GM18868 (cell line): ENCODE data around the gene POPDC2.

Experiments
- ATAC-seq: cut with Tn5 transposase; IDR thresholded peaks from one replicate; pipeline ENCODE4 v1.9.1; 2021; ENCODE audit warnings: mild to moderate bottlenecking, moderate library complexity; ENCODE audit not compliant: unreplicated experiment

Gene POPDC2

DNA sequence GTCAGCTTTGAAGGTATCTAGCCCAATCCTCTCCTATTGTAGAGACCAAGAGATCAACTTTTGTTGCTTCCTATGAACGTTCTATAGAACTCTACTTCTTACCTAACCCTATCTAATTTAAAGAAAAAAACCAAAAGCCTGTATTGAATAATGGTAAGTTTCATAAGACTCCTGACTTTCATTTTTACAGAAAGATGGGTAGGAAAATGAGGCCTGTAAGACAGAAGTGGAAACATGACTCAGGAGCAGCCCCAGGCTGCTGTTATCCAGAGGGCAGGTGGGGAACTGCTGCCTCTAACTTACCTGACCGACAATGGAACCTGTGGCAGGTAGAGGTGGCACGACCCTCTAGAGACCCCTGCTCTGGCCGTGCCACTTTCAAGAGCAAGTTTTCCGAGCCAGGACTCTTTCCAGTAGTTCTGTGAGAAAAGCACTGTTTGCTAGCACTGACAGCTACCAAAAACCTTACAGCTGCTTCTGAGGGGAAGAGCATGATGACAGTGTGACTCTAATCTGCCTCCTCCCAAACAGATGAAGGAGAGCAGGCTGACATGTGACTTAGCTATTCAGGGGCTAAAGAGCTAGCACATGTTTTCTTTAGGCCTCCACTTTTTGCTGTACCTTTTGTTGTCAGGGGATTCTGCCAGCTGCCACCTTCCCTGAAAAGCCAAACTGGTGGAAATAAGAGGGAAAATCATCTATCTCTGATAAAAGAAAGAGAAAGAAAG lies 17.5 kb downstream of the POPDC2 start:
- ATAC-seq, result no peak

DNA sequence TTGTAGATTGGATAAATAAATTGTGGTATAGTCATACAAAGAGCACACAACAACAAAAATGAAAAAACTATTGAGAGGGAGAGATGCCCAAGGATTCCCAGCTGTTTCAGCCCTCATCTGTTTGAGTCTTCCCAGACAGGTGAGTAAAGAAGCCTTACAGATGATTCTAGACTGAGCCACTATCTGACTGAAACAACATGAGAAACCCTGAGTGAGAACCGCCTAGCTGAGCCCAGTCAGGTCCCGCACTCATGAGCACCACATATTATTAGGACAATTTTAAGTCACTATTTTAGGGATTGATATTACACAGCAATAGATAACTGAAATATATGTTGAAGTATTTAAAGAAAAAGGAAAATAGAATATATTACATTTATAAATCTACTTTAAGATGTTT lies 19.0 kb downstream of the POPDC2 start:
- ATAC-seq, result no peak

DNA sequence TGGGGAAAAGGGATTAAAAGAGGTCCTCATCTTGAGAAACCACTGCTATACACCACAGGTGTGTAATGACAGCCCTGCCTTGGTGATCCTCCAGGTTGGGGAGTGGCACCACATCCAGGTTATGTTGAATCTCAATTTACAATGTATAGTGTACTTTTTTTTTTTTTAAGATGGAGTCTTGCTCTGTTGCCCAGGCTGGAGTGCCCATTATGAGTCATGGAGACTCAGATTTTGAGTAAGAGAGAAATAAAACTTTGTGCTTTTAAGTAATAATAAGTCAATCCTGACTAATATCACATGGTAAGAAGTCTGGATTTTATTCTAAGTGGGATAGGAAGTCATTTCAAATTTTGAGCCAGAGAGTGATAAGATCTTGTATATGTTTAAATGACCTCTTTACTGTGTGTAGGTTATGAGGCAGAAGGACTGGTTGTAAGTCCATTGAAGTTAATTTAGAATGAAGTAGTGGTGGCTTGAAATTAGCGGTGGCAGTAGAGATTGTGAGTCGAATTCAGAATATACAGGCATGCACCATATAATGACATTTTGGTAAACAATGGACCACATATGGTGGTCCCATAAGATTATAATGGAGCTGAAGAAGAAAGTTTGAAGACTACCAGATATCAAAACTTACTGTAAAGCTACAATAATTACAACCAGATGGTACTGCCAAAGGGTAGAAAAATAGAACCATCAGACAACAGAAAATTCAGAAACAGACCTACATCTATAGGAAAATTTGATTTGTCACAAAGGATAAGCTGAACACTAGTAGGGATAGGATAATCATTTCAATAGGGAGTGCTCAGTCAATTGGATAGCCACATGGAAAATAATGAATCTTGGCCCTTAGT lies 20.7 kb downstream of the POPDC2 start:
- ATAC-seq, result peak; percentile 16

DNA sequence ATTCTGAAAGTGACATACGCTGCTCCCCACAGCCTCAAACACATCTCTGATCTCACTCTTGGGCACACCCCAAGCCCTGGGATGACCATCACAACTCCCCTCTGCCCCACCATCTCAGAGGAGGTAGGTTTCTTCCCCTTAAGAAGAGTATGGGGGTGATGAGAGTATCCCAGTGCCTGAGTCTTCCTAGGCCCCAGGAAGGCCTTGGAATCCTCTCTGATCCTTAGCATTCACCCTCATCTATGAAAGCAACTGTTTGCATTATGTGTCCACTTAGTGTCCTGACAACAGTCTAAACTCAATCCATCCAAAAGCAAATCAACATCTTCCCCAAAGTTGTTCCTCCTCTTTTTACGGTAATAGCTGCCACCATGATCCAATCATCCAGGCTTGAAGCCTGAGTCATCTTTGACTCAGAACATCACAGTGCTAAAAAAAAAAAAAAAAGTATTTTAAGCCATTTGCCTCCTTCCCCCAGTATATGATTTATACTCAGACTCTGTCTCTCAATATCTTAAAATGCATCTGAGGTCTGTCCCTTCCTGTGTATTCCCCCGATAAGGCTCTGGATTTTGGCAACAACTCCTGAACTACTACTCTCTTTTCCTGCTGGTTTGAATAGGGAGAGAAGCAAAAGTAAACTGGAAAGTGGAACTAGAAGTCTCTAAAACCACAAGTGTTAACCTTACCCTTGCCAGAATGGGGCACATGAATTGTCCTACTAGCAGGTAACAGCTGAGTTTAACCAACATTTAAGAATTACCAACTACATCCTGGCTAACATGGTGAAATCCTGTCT lies 22.5 kb downstream of the POPDC2 start:
- ATAC-seq, result peak; percentile 40

DNA sequence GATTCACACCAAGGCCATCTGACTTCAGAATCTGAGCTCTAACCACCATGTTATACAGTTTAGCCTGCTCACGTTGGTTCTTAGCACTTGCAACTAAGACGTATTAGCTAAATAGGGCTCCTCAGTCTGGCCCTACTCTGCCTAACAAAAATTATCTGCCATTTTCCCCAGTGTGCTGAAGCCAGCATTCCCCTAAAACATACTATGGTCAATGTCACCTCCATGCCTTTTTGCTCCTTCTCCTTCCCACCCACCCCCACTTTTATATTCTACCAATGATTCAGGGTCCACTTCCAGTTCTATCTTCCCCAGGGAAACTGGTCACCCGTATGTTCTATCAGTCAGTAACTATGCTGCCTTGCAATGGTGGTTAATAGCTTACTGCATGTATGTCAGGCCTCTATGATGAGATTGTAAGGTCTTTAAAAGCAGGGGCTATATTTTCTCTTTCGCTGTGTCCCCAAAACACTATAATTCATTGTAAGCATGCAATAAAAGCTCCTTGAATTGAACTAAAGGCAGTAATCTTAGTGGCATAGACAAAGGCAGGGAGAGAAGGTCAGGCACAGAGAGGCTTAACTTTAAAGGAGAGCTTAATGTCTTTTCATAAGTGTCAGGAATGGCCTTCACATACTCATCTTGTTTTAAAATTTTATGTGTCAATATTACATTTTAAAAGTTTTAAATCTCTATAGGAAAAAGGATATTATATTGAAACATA lies 23.3 kb downstream of the POPDC2 start:
- ATAC-seq, result no peak

DNA sequence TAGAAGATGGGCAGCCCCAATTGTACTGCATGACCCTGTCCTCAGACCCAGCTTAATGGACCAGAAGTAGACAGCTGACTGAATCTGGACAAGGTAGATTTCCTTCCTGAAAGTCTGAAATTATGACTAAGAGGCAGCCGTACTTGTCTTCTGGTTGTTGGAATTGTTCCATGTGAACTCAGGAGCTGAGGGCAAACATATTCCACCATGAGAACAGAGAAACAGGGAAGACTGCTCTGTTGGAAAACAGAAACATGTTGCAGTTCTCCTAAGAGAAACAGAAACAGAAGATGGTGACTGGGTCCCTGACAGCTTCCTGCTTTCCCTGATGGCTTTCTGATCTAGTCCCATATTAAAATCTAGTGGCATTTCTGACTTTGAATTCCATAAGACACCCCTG lies 24.1 kb downstream of the POPDC2 start:
- no peak for ATAC-seq

DNA sequence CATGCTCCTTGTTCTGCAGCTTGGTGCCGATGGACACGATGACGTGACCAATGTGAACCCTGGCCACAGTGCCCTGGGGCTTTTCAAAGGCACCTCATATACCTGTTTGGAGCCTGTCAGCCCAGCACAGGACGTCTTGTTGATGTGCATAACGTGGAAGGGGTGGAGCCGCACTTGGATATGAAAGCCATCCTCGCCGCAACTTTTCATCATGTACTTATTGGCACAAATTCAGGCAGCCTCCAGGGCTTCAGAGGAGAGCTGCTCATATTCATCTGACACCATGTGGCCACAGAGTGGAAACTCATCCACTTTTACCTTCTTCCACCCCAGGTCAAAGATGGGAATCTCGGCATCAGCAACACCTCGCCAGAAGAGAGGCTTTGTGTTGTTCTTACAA lies 24.7 kb downstream of the POPDC2 start:
- ATAC-seq, result no peak

DNA sequence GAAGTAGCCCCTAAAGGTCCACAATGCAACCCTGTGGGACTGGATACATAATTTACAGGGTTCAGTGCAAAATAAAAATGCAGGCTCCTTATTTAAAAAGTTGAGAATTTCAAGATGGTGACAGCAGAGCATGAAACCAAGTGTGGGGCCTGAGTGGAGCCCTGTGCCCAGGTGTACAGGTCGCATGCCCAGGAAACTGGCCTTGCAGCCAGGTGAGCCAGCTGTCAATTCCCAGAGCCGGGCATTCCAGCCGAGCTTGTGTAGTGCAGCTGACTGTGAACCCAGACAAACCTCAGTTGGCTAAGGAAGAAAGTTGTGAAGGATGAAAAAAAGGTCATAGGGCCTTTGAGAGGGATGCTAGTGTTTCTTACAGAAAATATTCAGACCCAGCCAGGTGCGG lies 27.6 kb downstream of the POPDC2 start:
- no peak for ATAC-seq

DNA sequence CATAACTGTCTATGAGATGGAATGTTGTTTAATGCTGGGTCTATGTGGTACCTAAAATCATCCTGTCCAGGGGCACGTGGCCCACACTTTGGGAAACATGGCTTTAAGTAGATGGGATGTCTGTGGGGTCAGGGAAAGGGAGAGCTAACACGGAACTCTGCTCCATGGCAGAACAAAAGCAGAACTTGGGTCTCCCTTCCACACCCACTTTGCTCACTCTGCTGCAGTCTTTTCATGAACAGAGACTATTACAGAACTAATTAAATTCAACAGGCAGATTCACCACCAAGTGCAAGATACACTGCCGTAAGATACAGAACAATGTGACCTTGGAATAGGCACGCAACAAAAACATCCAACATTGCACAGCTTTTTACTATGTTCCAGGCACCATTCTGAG lies 28.2 kb downstream of the POPDC2 start:
- no peak for ATAC-seq

DNA sequence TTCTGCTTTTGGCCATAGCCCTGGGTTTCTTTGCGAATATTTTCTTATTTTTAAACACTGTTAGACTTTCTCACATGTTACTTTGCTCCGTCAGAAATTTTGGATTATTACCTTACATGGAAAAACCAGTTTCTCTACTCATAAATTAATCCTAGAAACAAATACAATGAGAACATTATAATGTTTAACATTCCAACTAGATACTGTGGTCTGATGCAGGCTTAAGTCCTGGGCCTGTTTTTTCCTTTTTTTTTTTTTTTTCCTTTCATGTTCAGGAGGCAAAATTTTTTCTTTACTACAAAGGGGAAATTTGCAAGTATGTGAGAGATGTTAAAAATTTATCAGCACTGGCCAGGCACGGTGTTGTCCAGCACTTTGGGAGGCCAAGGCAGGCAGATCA lies 28.9 kb downstream of the POPDC2 start:
- no peak for ATAC-seq

DNA sequence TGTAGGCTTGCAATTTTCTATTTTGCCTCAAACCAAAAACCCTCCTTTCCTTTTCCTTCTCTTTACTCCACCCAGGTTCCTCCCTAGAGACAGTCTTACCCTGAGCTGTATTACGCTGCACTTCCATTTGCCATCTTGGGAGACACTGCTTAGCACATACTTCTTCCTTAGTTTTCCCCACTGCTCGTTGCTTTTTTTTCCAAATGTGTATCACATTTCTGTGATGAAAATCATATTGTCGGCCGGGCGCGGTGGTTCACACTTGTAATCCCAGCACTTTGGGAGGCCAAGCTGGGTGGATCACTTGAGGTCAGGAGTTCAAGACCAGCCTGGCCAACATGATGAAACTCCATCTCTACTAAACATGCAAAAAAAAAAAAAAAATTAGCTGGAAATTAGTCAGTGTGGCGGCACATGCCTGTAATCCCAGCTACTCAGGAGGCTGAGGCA lies 29.5 kb downstream of the POPDC2 start:
- no peak for ATAC-seq

DNA sequence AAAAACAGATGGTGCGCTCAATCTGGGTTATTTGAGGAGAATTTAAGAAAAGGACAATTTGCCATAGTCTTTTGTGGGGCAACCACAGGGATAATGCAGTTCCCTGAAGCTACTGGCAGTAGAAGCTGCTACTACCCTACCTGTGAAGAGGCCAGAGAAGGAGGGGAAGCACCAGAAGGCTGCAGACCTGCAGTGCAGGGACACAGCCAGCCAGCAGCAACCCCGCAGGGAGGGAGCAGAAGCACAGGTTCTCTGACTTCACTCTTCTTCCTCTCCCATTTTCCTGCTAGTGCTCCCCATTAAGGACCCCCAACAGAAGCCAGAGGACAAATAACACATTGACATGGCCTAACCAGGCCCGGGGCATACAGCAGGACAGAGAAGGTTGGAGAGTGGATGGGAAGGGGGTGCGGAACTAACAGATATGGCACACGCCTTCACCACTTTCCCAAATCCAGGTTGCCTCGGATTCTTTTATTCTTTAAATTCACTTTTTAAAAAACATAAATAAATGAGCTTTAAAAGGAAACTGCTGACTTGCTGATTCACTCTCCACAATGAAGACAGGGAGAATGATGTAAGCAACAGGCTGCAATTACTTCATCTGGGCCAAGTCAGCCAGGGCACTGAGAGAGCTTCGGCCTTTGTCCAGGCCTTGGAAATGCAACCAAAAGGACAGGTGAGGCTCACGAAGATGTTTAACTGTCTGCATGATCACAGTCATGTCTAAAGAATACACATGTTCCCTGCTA lies 30.1 kb downstream of the POPDC2 start:
- no peak for ATAC-seq

DNA sequence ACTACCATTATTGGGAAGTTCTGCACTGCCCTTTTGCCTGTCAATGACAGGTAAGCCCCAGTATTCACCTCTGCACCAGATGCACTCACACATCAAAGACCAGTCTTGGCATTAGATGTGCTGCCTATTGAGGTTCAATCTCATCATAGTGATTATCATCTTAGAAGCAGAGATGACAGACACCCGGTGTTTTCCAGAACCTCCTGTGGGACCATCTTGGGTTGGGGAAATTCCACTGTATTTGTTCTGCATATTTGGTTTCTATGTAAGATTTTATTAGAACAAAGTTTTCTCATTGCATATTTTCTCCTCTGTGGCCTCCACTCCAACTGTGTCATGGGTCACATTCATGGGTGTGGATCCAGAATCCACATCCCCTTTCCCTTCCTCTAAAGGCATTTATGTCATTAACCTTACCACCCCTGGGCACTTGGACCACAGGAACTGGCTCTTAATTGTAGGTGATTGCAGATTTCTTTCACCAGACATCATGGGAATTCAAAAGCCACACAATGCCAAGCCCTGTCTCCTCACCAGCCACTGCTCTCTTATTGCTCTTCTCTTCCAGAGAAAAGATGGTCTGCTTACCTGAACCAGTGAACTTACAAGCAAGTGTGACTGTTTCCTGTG lies 31.5 kb downstream of the POPDC2 start:
- ATAC-seq, result peak; percentile 40

DNA sequence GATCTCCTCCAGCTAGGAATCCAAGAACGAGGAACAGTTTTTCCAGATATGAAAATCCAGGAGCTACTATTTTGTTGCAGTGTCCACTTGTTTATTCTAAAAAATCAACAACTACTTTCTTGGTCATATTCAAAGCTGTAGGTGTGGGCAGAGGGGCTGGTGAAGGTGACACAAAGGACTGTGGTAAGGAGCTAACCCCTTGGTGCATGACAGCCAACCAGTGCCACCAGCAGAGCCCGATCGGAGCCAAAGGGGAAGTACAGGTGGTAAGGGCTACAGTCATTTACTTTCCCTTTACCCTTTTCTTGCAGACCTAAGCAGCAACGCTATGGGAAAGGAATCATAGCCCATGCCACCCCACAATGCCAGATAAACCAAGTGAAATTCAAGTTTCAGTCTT lies 32.0 kb downstream of the POPDC2 start:
- peak; percentile 74 for ATAC-seq

DNA sequence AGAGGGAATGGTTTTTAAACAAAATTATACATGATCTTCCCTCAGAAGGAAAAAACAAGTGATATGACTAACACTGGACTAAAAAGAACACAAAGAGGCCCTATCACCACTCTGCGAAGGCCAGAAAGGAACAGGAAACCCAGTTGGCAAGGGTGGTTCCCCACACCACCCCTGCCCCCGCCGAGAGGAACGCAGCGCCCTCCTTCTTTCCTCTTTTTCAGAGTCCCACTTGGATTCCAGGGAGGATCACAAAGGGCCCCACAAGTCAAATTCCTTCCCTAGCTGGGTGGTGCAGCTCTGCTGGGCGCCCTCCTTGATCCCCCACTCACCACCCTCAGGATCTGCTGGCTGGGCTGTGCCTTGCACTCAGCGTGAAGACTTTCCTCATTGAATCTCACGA lies 32.9 kb downstream of the POPDC2 start:
- peak; percentile 29 for ATAC-seq

DNA sequence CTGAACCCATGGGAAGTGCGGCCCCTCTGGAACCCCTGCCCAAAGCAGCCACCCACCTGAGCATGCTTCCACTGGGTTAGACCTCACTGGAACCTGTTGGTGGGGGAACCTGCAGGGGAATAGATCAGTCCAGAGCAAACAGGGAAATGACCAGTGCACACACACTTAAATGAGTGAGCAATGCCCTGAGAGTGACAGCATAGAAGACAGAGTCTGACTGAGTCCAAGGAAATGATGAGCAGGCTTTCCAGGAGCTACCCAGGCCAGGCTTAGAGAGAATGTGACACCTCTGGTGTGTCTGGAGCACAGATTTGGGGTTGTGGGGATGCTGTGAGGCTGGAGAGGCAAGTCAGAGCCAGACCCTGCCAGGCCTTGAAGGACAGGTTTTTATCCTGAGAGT lies 34.2 kb downstream of the POPDC2 start:
- ATAC-seq, result no peak

DNA sequence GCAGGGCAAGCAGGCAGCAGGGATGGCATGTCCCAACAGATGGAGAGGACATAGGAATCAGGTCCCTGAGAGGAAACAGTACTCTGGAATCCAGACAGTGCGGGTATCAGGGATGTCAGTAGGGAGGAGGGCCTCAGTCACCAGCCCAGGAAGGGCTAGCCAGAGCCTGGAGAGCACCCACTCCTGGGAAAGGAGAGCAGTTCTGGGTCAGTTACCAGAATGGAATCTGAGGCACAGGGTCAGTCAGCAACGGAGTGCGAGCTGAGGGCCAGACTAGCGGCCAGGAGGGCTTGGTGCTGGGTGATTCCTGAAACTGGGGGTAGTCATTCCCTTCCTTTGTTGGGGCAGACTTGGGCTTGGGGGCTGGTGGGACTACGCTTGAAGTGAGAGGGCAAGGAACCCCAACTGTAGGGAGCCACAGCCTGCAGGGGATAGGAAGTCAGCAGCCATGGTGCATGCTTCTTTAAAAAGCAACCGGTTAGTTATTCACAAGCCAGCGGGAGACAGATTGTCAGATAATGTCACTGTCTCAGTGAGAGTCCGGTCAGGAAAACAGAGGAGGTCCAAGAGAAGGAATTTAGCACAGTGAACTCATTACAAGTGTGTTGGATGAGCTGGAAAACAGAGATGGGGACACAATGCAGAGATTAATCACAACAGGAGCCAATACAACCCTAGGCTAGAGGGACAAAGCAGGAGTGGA lies 34.8 kb downstream of the POPDC2 start:
- no peak for ATAC-seq

DNA sequence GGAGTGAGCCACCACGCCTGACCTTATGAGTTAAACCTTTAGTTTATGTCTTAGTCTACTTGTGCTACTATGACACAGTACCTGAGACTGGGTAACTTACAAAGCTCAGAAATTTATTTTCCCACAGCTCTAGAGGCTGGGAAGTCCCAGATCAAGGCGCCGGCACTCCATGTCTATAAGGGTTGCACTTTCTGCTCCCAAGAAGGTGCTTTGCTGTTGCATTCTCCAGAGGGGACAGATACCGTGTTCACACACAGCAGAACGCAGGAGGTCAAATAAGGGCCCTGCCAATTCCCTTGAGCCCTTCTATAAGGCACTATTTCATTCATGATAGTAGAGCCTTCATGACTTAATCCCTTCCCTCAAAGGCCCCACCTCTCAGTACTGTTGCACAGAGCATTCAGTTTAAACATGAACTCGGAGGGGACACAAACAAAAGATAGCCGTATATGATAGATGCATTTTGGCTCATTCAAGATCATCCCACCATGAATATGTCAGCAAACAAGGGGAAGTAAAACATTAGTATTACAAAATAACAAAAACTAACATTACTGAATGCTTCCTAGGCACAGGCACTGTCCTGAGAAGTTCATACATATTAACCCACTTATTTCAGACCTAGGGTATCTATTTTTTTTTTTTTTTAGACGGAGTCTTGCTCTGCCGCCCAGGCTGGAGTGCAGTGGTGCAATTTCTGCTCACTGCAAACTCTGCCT lies 36.2 kb downstream of the POPDC2 start:
- no peak for ATAC-seq
